ENCODE results near the gene C2orf81. TPM values are rescaled to one million over a fixed set of nuclear protein-coding genes. Genes with fewer than 3 reads are reported as not detected.

Gene C2orf81
- total RNA-seq, 1 experiment from 2014 or later, result 2.9 TPM

- POLR2A ChIA-PET, result interaction anchor here (0.6 to 2.7 kb wide), 13 partner anchors 10 to 98 kb away, joined by 3 to 29 read pairs (median 6); partner anchors contain the start of genes AUP1, HTRA2, LBX2 and MRPL53
- CTCF ChIA-PET, result interaction anchor here (1.0 to 3.1 kb wide), 14 partner anchors 14 to 123 kb away, joined by 3 to 18 read pairs (median 4); partner anchors contain the start of genes CCDC142 and MRPL53
- ATAC-seq, result peak; percentile 33
- Mint-ChIP-seq H3K9me3 (no peaks in the 10 kb centered on the region), H3K4me1 (peaks cover 36% of the 10 kb centered on the region), H3K27me3 (ENCODE audit: low read depth) (no peaks in the 10 kb centered on the region), H3K36me3 (peaks cover 7% of the 10 kb centered on the region; the same call in 1 of the 2 replicates), H3K27ac (peak overlapping the region; percentile 98), H3K4me3 (peak overlapping the region; percentile 96)
- DNase-seq (ENCODE audit: low spot score), result peak; percentile 81
- TF ChIP-seq ZNF416 (CRISPR knock-in tag; IDR thresholded peaks at IDR 0.05) (0 out of 2 replicates have a peak, but pooled peaks have one; percentile 35), E2F4 (CRISPR knock-in tag; IDR thresholded peaks at IDR 0.05; ENCODE audit: borderline replicate concordance, low read depth) (no peak), HMGA2 (CRISPR knock-in tag; IDR thresholded peaks at IDR 0.05) (no peak), TCF7 (CRISPR knock-in tag; IDR thresholded peaks at IDR 0.05; ENCODE audit: low read depth) (no peak), ZBTB43 (CRISPR knock-in tag; IDR thresholded peaks at IDR 0.05) (peak; percentile 82), ZNF671 (CRISPR knock-in tag; IDR thresholded peaks at IDR 0.05) (no peak), ZBTB21 (CRISPR knock-in tag; IDR thresholded peaks at IDR 0.05; ENCODE audit: borderline replicate concordance) (no peak), GRHL2 (CRISPR knock-in tag; IDR thresholded peaks at IDR 0.05; ENCODE audit: insufficient replicate concordance, severe bottlenecking) (no peak), HMGXB4 (CRISPR knock-in tag; IDR thresholded peaks at IDR 0.05) (0 out of 2 replicates have a peak, but pooled peaks have one; percentile 26), ZNF219 (CRISPR knock-in tag; IDR thresholded peaks at IDR 0.05; ENCODE audit: borderline replicate concordance) (no peak), MXD4 (CRISPR knock-in tag; IDR thresholded peaks at IDR 0.05; ENCODE audit: borderline replicate concordance) (no peak), EMX1 (CRISPR knock-in tag; IDR thresholded peaks at IDR 0.05) (no peak), ZNF317 (CRISPR knock-in tag; IDR thresholded peaks at IDR 0.05; ENCODE audit: borderline replicate concordance, low read depth) (no peak), PRRX2 (CRISPR knock-in tag; IDR thresholded peaks at IDR 0.05) (no peak), USF2 (CRISPR knock-in tag; IDR thresholded peaks at IDR 0.05) (no peak), TP53 (CRISPR knock-in tag; IDR thresholded peaks at IDR 0.05) (no peak), ARID4B (CRISPR knock-in tag; IDR thresholded peaks at IDR 0.05; ENCODE audit: borderline replicate concordance) (no peak), SMAD4 (CRISPR knock-in tag; IDR thresholded peaks at IDR 0.05) (no peak), FOXJ3 (CRISPR knock-in tag; IDR thresholded peaks at IDR 0.05; ENCODE audit: borderline replicate concordance) (no peak), RELA (CRISPR knock-in tag; IDR thresholded peaks at IDR 0.05; ENCODE audit: borderline replicate concordance) (0 out of 2 replicates have a peak, but pooled peaks have one; percentile 63), TEAD1 (CRISPR knock-in tag; IDR thresholded peaks at IDR 0.05) (no peak), ATF6 (CRISPR knock-in tag; IDR thresholded peaks at IDR 0.05) (no peak)
Observed at GRCh38 chr2:74457549-74458131, 36.2 kb upstream of the C2orf81 start.

All from WTC11 (cell line).